SK-N-SH (cell line): ENCODE measurements around the gene PNLIPRP1. TPM values are rescaled to one million over a fixed set of nuclear protein-coding genes. Genes with fewer than 3 reads are reported as not detected.

Experiments used
- CTCF ChIA-PET: fragments of 300-600, 350-600 bp; formaldehyde crosslinking; extraction: SDS; loops from one replicate; lab custom pipeline; 2021; lab: Yijun Ruan, JAX
- POLR2A ChIA-PET: fragments of 350-600 bp; sonication (Branson Sonifier 250); formaldehyde crosslinking; extraction: SDS; loops from one replicate; lab custom pipeline; 2020; ENCODE audit warnings: antibody characterized with exemption, inconsistent platforms; lab: Yijun Ruan, JAX
- DNase-seq: peaks from one replicate; pipeline ENCODE4 v3.0.0; 2012
- H2AFZ ChIP-seq: fragments of 200-600 bp; sonication (generic); 2 replicates; pipeline ENCODE4 v1.8.1; 2016; ENCODE audit warnings: antibody characterized with exemption, mild to moderate bottlenecking, low read depth
- H3F3A ChIP-seq: fragments of 200-600 bp; sonication (generic); replicated peaks from 2 replicates; pipeline ENCODE3; 2016; ENCODE audit warnings: antibody characterized with exemption, mild to moderate bottlenecking; ENCODE audit not compliant: insufficient read depth
- H3K27ac ChIP-seq, 2 experiments: fragments of 200-500 bp in 1 of 2; fragments of 200-600 bp in 1 of 2; sonication (Bioruptor generic) in 1 of 2; sonication (generic), shearing (Covaris generic) in 1 of 2; 2 replicates each; pipeline versions ENCODE4 v1.5.1 to v1.6.1; 2014 to 2016; ENCODE audit warnings: low read depth in 2 of 2, inconsistent platforms in 1 of 2, low read length in 1 of 2, mild to moderate bottlenecking in 1 of 2, mixed read lengths in 1 of 2
- H3K27me3 ChIP-seq: fragments of 200-600 bp; sonication (generic), shearing (Covaris generic); 2 replicates; pipeline ENCODE4 v1.6.1; 2016; ENCODE audit warnings: mixed run types; ENCODE audit not compliant: insufficient read depth
- H3K36me3 ChIP-seq, 2 experiments: fragments of 200-500 bp in 1 of 2; fragments of 200-600 bp in 1 of 2; sonication (Bioruptor generic) in 1 of 2; sonication (generic) in 1 of 2; replicated peaks in 1 of 2; 2 replicates each; pipeline versions ENCODE3 to v1.5.1; 2014 to 2016; ENCODE audit warnings: low read length in 1 of 2, mild to moderate bottlenecking in 1 of 2; ENCODE audit not compliant: insufficient read depth in 2 of 2, control insufficient read depth in 1 of 2
- H3K4me1 ChIP-seq, 2 experiments: fragments of 200-500 bp in 1 of 2; fragments of 200-600 bp in 1 of 2; sonication (Bioruptor generic) in 1 of 2; sonication (generic), shearing (Covaris generic) in 1 of 2; 2 replicates each; pipeline versions ENCODE4 v1.5.1 to v1.6.1; 2014 to 2016; ENCODE audit warnings: low read depth in 1 of 2, low read length in 1 of 2, mixed run types in 1 of 2; ENCODE audit not compliant: insufficient read depth in 2 of 2, control insufficient read depth in 1 of 2
- H3K4me2 ChIP-seq: fragments of 200-600 bp; sonication (generic), shearing (Covaris generic); 2 replicates; pipeline ENCODE4 v1.6.1; 2017; ENCODE audit warnings: mixed run types
- H3K4me3 ChIP-seq, 2 experiments: fragments of 200-500 bp in 1 of 2; fragments of 200-600 bp in 1 of 2; sonication (Bioruptor generic) in 1 of 2; sonication (generic), shearing (Covaris generic) in 1 of 2; 2 replicates each; pipeline versions ENCODE4 v1.5.1 to v1.8.1; 2014 to 2016; ENCODE audit warnings: low read depth in 2 of 2, inconsistent platforms in 1 of 2, low read length in 1 of 2, mild to moderate bottlenecking in 1 of 2, mixed read lengths in 1 of 2, moderate library complexity in 1 of 2
- H3K79me2 ChIP-seq: fragments of 200-600 bp; sonication (generic); 2 replicates; pipeline ENCODE4 v1.8.1; 2017; ENCODE audit warnings: mild to moderate bottlenecking; ENCODE audit not compliant: insufficient read depth
- H3K9ac ChIP-seq: fragments of 200-600 bp; sonication (generic); 2 replicates; pipeline ENCODE4 v1.6.1; 2017; ENCODE audit warnings: mixed run types
- H3K9me2 ChIP-seq: fragments of 200-600 bp; sonication (generic); 2 replicates; pipeline ENCODE4 v1.6.1; 2017; ENCODE audit warnings: mixed run types
- H3K9me3 ChIP-seq: fragments of 200-600 bp; sonication (generic); 2 replicates; pipeline ENCODE4 v1.6.1; 2017; ENCODE audit warnings: mixed run types, mild to moderate bottlenecking, moderate library complexity
- H4K20me1 ChIP-seq: fragments of 200-600 bp; sonication (generic); 2 replicates; pipeline ENCODE4 v1.6.1; 2017; ENCODE audit warnings: mild to moderate bottlenecking, mixed run types; ENCODE audit not compliant: insufficient read depth
- CHD2 ChIP-seq: fragments of 150-350 bp; IDR thresholded peaks from 2 replicates; pipeline ENCODE4 v1.6.1; 2018; ENCODE audit warnings: low read length; ENCODE audit not compliant: partially characterized antibody
- ELF1 ChIP-seq: IDR thresholded peaks from 2 replicates; pipeline ENCODE4 v1.4.0; 2012
- FOXJ3 ChIP-seq: sonication (generic); formaldehyde crosslinking; IDR thresholded peaks from 2 replicates; pipeline ENCODE4 v1.5.1; 2020; ENCODE audit warnings: mild to moderate bottlenecking, missing genetic modification reagents
- GABPA ChIP-seq: IDR thresholded peaks from 2 replicates; pipeline ENCODE4 v1.4.0; 2012; ENCODE audit warnings: low read depth, mild to moderate bottlenecking
- IRF3 ChIP-seq: fragments of 150-350 bp; IDR thresholded peaks from 2 replicates; pipeline ENCODE4 v1.6.1; 2016; ENCODE audit warnings: mild to moderate bottlenecking, low read depth, low read length
- JUND ChIP-seq: IDR thresholded peaks from 2 replicates; pipeline ENCODE4 v1.4.0; 2012
- MAX ChIP-seq: IDR thresholded peaks from 2 replicates; pipeline ENCODE4 v1.4.0; 2012; ENCODE audit warnings: low read depth
- MEF2A ChIP-seq: IDR thresholded peaks from 2 replicates; pipeline ENCODE4 v1.4.0; 2012; ENCODE audit warnings: low read depth, borderline replicate concordance
- MXI1 ChIP-seq: IDR thresholded peaks from 2 replicates; pipeline ENCODE4 v1.6.1; 2012; ENCODE audit warnings: mild to moderate bottlenecking, low read depth, low read length, improper control_type of control experiment
- PBX3 ChIP-seq: IDR thresholded peaks from 2 replicates; pipeline ENCODE4; 2012
- RAD21 ChIP-seq: IDR thresholded peaks from 2 replicates; pipeline ENCODE4 v1.6.1; 2012; ENCODE audit warnings: mild to moderate bottlenecking, low read length
- RCOR1 ChIP-seq: fragments of 150-350 bp; IDR thresholded peaks from 2 replicates; pipeline ENCODE4 v1.6.1; 2017; ENCODE audit warnings: antibody characterized with exemption, low read length
- RXRA ChIP-seq: IDR thresholded peaks from 2 replicates; pipeline ENCODE4 v1.4.0; 2012; ENCODE audit warnings: low read depth, mild to moderate bottlenecking, borderline replicate concordance
- YY1 ChIP-seq: IDR thresholded peaks from 2 replicates; pipeline ENCODE4 v1.4.0; 2012; ENCODE audit warnings: low read depth, mild to moderate bottlenecking
- WGBS: methylation state at CpG from one replicate; pipeline ENCODE4 v1.1.6; 2017; ENCODE audit warnings: low lambda C conversion rate; 5-methylcytosine and 5-hydroxymethylcytosine counted together
- polyA plus RNA-seq, 3 experiments: library from polyadenylated mRNA; depleted of rRNA; stranded (reverse); fragments of >200 nt; gene quantifications; 2 replicates each; pipeline ENCODE4 v1.2.3, GENCODE V29; 2012
- TF ChIP-seq, protein P1 (sequence below): IDR thresholded peaks from 2 replicates; pipeline ENCODE4 v1.6.1; 2012; ENCODE audit warnings: mild to moderate bottlenecking, low read depth, low read length, moderate library complexity

Gene PNLIPRP1
- polyA plus RNA-seq, 1 of the 3 experiments (the other 2 are of a cell fraction): not detected

DNA sequence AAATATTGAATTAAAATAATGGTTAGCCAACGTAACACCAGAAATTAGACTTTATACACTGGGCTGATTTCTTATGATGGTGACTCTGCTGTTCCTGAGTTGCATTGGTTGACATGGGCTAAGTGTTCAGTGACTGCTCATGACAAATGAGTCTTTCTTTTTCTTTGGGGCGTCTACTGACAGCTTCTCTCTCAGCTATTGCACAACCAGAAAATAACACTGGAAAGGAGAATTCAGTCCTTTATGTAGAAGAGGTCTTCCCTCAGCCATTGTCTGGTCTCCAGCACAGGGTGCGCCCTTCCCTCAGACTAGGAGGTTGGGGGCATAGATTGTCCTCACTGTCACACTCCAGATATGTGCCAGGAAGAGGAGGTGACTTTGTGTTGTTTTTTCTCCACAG, 23.4 kb upstream of the PNLIPRP1 start:
- Histone ChIP-seq H3F3A (no peaks in the 10 kb centered on the region), H3K4me1 (no peaks in the 10 kb centered on the region), H2AFZ (no peak overlapping the region), H3K9me2 (no peaks in the 10 kb centered on the region), H3K27ac (no peak overlapping the region), H3K4me3 (no peak overlapping the region), H3K9me3 (no peaks in the 10 kb centered on the region), H3K4me2 (no peak overlapping the region), H3K27me3 (no peaks in the 10 kb centered on the region), H3K36me3 (no peaks in the 10 kb centered on the region), H3K9ac (no peak overlapping the region), H4K20me1 (no peaks in the 10 kb centered on the region), H3K79me2 (no peaks in the 10 kb centered on the region)
- DNase-seq: no peak
- ChIA-PET POLR2A (no interaction called here), CTCF (no interaction called here)
- 21% methylated on average over 3 of the region's 3 CpGs for WGBS
- TF ChIP-seq YY1 (no peak), PBX3 (no peak), MEF2A (no peak), GABPA (no peak), MXI1 (no peak), RCOR1 (no peak), IRF3 (no peak), CHD2 (no peak), FOXJ3 (CRISPR knock-in tag) (no peak), RAD21 (no peak), ELF1 (no peak), MAX (no peak), RXRA (no peak), JUND (no peak)
- TF ChIP-seq, protein P1, sequence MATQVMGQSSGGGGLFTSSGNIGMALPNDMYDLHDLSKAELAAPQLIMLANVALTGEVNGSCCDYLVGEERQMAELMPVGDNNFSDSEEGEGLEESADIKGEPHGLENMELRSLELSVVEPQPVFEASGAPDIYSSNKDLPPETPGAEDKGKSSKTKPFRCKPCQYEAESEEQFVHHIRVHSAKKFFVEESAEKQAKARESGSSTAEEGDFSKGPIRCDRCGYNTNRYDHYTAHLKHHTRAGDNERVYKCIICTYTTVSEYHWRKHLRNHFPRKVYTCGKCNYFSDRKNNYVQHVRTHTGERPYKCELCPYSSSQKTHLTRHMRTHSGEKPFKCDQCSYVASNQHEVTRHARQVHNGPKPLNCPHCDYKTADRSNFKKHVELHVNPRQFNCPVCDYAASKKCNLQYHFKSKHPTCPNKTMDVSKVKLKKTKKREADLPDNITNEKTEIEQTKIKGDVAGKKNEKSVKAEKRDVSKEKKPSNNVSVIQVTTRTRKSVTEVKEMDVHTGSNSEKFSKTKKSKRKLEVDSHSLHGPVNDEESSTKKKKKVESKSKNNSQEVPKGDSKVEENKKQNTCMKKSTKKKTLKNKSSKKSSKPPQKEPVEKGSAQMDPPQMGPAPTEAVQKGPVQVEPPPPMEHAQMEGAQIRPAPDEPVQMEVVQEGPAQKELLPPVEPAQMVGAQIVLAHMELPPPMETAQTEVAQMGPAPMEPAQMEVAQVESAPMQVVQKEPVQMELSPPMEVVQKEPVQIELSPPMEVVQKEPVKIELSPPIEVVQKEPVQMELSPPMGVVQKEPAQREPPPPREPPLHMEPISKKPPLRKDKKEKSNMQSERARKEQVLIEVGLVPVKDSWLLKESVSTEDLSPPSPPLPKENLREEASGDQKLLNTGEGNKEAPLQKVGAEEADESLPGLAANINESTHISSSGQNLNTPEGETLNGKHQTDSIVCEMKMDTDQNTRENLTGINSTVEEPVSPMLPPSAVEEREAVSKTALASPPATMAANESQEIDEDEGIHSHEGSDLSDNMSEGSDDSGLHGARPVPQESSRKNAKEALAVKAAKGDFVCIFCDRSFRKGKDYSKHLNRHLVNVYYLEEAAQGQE: no peak
